PFSK-1 (cell line): ENCODE measurements around the gene PLPP6.

Source experiments
- POLR2AphosphoS5 ChIP-seq: IDR thresholded peaks from 2 replicates; pipeline ENCODE4 v1.6.1; 2012; ENCODE audit warnings: low read depth, mild to moderate bottlenecking, control low read depth, low read length, moderate library complexity
- REST ChIP-seq, 2 experiments: IDR thresholded peaks; 2 replicates each; pipeline versions ENCODE4 v1.6.1 to v1.8.0; 2011 to 2012; ENCODE audit warnings: low read depth in 2 of 2, low read length in 2 of 2, control low read depth in 1 of 2, inconsistent platforms in 1 of 2, mild to moderate bottlenecking in 1 of 2, moderate library complexity in 1 of 2; ENCODE audit not compliant: insufficient read depth in 1 of 2
- SIN3A ChIP-seq: IDR thresholded peaks from 2 replicates; pipeline ENCODE4 v1.6.1; 2012; ENCODE audit warnings: mild to moderate bottlenecking, low read length, moderate library complexity, borderline replicate concordance; ENCODE audit not compliant: insufficient read depth
- TAF1 ChIP-seq: IDR thresholded peaks from 2 replicates; pipeline ENCODE4 v1.6.1; 2012; ENCODE audit warnings: low read length, control low read depth, borderline replicate concordance; ENCODE audit not compliant: insufficient read depth

GRCh38 chr9:4686584-4686983 is 24.5 kb downstream of the PLPP6 start:
- no peak for TF ChIP-seq REST (IDR thresholded peaks at IDR 0.05; ENCODE audit: insufficient read depth in 1 of 2, low read depth in 2 of 2, low read length in 2 of 2)
- no peak for TF ChIP-seq POLR2AphosphoS5
- TF ChIP-seq SIN3A = no peak
- no peak for TF ChIP-seq TAF1
